ENCODE results near the gene TBC1D16.

DNA sequence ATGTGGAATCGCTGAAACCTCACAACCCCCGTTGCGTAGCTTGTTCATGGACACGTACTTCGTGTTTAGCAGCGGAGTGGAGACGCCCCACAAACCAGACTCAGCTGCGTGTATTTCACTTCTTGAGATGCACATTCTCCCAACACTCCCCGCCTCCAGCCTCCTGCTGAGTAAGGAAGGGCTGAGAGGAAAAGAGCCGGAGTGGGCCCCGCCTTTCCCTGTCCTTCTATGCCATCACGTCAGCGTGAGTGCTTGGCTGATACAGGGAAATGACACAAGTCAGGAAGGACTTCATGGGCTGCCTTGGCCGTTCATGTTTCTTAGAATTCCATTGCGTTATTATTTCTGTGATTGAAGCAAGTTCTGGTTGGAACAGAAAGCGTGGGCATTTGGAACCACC, 127.8 kb downstream of the TBC1D16 start:
- TF ChIP-seq, protein P1, sequence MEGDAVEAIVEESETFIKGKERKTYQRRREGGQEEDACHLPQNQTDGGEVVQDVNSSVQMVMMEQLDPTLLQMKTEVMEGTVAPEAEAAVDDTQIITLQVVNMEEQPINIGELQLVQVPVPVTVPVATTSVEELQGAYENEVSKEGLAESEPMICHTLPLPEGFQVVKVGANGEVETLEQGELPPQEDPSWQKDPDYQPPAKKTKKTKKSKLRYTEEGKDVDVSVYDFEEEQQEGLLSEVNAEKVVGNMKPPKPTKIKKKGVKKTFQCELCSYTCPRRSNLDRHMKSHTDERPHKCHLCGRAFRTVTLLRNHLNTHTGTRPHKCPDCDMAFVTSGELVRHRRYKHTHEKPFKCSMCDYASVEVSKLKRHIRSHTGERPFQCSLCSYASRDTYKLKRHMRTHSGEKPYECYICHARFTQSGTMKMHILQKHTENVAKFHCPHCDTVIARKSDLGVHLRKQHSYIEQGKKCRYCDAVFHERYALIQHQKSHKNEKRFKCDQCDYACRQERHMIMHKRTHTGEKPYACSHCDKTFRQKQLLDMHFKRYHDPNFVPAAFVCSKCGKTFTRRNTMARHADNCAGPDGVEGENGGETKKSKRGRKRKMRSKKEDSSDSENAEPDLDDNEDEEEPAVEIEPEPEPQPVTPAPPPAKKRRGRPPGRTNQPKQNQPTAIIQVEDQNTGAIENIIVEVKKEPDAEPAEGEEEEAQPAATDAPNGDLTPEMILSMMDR (conservative IDR thresholded peaks at IDR 0.05 in 1 of 2, IDR thresholded peaks at IDR 0.05 in 1 of 2; ENCODE audit: low read depth in 1 of 2, low read length in 2 of 2) = no peak
- TF ChIP-seq EZH2 (IDR thresholded peaks at IDR 0.05; ENCODE audit: low read length, missing control alignments) = no peak
